GM19467 (cell line): ENCODE measurements around the gene XPO4.
"Not testable (repeated sequence)": the region's sequence is repeated elsewhere in the genome, so short reads cannot be mapped to it uniquely, and the experiment has no call there.

ENCODE experiments used
- ATAC-seq: cut with Tn5 transposase; IDR thresholded peaks from one replicate; pipeline ENCODE4 v1.9.1; 2021; ENCODE audit warnings: mild to moderate bottlenecking, moderate library complexity; ENCODE audit not compliant: unreplicated experiment

Gene XPO4

GRCh38 chr13:20891768-20892167, 10.8 kb downstream of the XPO4 start:
- ATAC-seq: no peak

GRCh38 chr13:20891034-20891433, 11.5 kb downstream of the XPO4 start:
- ATAC-seq: no peak

DNA sequence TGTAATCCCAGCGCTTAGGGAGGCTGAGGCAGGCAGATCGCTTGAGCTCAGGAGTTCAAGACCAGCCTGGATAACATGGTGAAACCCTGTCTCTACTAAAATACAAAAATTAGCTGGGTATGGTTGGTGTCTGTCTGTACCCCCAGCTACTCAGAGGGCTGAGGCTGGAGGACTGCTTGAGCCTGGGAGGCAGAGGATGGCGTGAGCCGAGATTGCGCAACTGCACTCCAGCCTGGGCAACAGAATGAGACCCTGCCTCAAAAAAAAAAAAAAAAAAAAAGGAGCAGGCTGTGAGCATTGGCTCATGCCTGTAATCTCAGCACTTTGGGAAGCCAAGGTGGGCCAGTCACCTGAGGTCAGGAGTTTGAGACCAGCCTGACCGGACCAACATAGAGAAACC, 12.0 kb downstream of the XPO4 start:
- not testable (repeated sequence) for ATAC-seq

GRCh38 chr13:20882206-20882605, 20.3 kb downstream of the XPO4 start:
- no peak for ATAC-seq

- ATAC-seq: no peak
Measured at GRCh38 chr13:20877902-20878301, 24.6 kb downstream of the XPO4 start.

- not testable (repeated sequence) for ATAC-seq
Measured at GRCh38 chr13:20876802-20877201, 25.7 kb downstream of the XPO4 start.

DNA sequence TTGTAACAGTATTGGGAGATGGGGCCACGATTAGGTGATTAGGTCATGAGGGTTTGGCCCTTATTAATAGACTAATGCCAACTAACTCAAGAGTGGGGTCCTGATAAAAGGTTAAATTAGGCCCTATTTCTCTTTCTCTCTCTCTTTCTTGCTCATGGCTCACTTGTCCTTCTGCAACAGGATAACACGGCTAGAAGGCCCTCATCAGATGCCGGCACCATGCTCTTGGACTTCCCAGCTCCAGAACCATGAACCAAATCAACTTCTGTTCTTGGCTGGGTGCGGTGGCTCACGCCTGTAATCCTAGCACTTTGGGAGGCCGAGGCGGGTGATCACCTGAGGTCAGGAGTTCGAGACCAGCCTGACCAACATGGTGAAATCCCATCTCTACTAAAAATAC, 28.1 kb downstream of the XPO4 start:
- not testable (repeated sequence) for ATAC-seq

DNA sequence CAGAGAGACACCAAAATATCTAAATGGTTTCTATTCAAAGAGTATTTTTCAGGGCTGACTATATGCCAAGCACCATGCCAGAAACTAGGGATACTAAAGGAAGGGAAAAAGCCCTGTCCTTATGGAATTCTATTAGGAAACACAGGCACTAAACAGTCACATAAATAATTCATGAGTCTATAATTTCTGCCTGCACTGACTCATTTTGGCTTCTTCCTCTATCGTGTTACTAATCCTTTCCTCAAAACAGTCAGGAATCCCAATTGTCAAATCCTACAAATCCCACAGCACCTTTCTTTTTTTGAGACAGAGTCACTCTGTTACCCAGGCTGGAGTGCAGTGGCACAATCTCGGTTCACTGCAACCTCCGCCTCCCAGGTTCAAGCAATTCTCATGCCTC, 29.2 kb downstream of the XPO4 start:
- ATAC-seq: no peak

- ATAC-seq: no peak
Measured at GRCh38 chr13:20870829-20871228, 31.7 kb downstream of the XPO4 start.

DNA sequence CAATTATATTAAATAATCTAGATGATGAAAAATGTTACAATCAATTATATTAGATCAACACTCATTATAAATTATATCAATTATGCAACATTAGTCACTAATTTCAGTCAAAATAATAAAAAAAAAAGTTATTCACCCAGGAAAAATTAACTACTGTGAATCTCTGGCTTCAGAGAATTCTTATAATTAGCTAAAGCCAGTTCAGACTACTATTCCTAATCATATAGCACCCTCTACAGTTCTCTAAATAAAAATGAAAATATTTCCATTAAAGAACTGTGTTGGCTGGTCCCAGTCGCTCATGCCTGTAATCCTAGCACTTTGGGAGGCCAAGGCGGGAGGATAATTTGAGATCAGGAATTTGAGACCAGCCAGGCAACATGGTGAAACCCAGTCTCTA, 33.0 kb downstream of the XPO4 start:
- no peak for ATAC-seq

DNA sequence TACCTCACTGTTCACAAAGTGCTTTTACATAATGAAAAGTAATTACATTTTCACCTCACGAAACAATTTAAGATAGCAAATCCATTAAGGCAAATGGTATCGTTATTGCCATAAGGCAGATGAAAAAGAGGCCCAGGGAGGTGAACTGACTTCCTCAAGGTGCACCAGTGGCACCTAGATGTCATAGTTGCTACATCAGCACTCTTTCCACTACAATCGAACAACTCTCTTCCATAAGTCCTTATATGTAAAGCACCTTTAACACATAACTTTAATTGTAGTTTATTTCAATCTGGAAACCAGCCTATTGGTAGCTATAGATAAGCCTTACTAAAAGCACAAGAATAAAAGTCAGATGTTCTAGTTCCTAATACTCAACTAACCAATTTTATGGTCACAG, 35.1 kb downstream of the XPO4 start:
- ATAC-seq: no peak

DNA sequence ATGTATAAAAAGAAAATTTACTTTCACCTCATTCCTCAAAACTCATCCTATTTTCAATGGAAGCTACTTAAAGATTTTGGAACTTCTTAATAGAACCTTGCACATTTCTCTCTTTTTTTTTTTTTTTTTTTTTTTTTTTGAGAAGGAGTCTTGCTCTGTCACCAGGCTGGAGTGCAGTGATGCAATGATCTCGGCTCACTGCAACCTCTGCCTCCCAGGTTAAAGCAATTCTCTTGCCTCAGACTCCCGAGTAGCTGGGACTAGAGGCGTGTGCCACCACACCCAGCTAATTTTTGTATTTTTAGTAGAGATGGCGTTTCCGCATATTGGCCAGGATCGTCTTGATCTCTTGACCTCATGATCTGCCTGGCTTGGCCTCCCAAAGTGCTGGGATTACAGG, 40.9 kb downstream of the XPO4 start:
- not testable (repeated sequence) for ATAC-seq

DNA sequence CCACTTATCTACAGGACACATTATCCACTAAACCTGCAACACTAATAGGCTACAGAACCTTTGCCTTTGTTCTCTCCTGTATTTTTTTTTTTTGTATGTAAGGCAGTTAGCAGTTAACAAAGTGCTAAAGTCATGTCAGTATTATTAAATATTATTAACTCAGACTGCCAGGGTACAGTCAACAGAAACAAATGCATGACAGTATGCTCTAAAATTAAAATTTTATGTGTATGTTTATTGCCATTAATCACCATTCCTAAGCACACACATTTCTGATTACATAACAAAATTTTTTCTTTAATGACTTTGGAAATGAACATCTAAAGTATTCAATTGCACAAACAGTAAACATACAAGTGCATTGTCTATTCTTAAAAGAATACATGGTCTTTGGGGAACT, 41.7 kb downstream of the XPO4 start:
- no peak for ATAC-seq

GRCh38 chr13:20856650-20857049, 45.9 kb downstream of the XPO4 start:
- ATAC-seq: no peak

- ATAC-seq: no peak
Measured at GRCh38 chr13:20851844-20852402, 50.6 kb downstream of the XPO4 start.

- ATAC-seq: no peak
Measured at GRCh38 chr13:20848944-20849343, 53.6 kb downstream of the XPO4 start.

GRCh38 chr13:20848203-20848602, 54.3 kb downstream of the XPO4 start:
- no peak for ATAC-seq

- ATAC-seq: no peak
Measured at GRCh38 chr13:20847296-20847695, 55.2 kb downstream of the XPO4 start.

GRCh38 chr13:20843166-20843565, 59.4 kb downstream of the XPO4 start:
- ATAC-seq: no peak

DNA sequence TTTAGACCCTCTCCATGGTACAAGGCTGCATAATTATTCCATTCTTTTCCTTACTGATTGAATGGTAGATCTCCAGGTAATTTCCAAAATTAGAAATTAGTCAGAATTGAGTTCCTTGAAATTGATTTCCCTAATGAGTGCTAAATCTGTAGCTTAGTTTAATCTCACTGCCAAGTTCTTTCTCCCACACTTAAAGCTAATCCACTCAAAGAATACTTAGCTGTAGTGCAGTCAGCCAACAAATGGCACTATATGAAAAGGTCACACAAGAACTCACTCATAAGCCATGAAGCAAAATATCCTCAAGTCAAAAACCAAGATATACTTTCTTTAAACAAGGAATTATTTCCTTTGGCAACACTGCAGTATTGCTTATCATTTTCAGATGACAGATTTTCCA, 62.0 kb downstream of the XPO4 start:
- no peak for ATAC-seq

GRCh38 chr13:20833900-20834679, 68.5 kb downstream of the XPO4 start:
- ATAC-seq: no peak

GRCh38 chr13:20832861-20833260, 69.7 kb downstream of the XPO4 start:
- no peak for ATAC-seq

DNA sequence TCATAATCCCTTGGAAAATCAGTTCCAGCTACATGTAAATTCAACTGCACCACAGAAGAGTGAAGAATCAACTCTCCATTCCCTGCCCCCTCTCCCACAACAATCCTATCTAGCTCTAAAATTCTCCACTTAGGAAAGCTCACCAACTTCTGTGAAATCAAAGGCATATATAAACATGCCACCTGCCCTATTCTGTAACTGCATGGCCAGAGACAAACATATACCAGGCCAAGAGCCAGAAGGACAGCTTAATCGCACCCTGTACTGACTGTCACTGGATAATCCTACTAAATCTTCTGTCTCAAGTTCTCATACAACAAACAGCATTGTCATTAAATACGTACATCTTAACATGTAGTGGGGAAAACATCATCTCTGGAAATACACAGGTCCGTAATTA, 70.6 kb downstream of the XPO4 start:
- ATAC-seq: no peak
